Ovary (tissue), 9 donors: ENCODE measurements around the gene FAM217B. TPM values are rescaled to one million over a fixed set of nuclear protein-coding genes. Genes with fewer than 3 reads are reported as not detected.

Experiments used
- DNase-seq, 5 donors: peaks; one replicate each; pipeline ENCODE4 v3.0.0-alpha.2; 2019 to 2020
- H3K27ac ChIP-seq, 2 donors: fragments of 200-600 bp; one replicate each; pipeline versions ENCODE4 v1.5.1 to v1.8.0; 2019 to 2022
- H3K27me3 ChIP-seq: fragments of 200-600 bp; one replicate; pipeline ENCODE4 v1.8.0; 2022
- H3K36me3 ChIP-seq: fragments of 200-600 bp; sonication (generic); one replicate; pipeline ENCODE4 v1.5.1; 2019
- H3K4me1 ChIP-seq: one replicate; pipeline ENCODE4 v1.8.1; 2013; ENCODE audit warnings: mild to moderate bottlenecking, moderate library complexity; ENCODE audit not compliant: insufficient read depth
- H3K4me3 ChIP-seq: fragments of 200-600 bp; sonication (generic); one replicate; pipeline ENCODE4 v1.5.1; 2017
- H3K9me3 ChIP-seq, 2 donors: fragments of 200-600 bp in 1 of 2; sonication (generic) in 1 of 2; one replicate each; pipeline versions ENCODE4 v1.5.1 to v1.8.1; 2013 to 2019; ENCODE audit warnings: mild to moderate bottlenecking in 1 of 2, moderate library complexity in 1 of 2
- EP300 ChIP-seq: sonication (generic); formaldehyde crosslinking; IDR thresholded peaks from one replicate; pipeline ENCODE4 v1.6.1; 2017; ENCODE audit warnings: antibody characterized with exemption
- POLR2A ChIP-seq: fragments of 450-650 bp; IDR thresholded peaks from one replicate; pipeline ENCODE4 v1.6.1; 2017; ENCODE audit warnings: antibody characterized with exemption, mild to moderate bottlenecking, moderate library complexity
- WGBS, 3 donors: extraction: QIAGEN DNeasy Blood & Tissue Kit in 1 of 3; methylation state at CpG; one replicate each; pipeline versions ENCODE4 v1.1.5 to v1.1.7; 2013 to 2017; 5-methylcytosine and 5-hydroxymethylcytosine counted together
- intact Hi-C, 4 donors: fragments of 100-400 bp; cut with DNase I; formaldehyde crosslinking; loops; one replicate each; pipeline versions ENCODE4 v1.11.0 to v1.15.1; 2022 to 2023
- polyA plus RNA-seq, 2 donors: library from polyadenylated mRNA; stranded (reverse); fragments of 200-250 nt in 1 of 2; fragments of 350-450 nt in 1 of 2; fragmentation: Illumina TruSeq in 1 of 2; extraction: RNeasy Lipid Tissue Mini Kit (QIAGEN cat#74804) in 1 of 2; gene quantifications; one replicate each; pipeline ENCODE4 v1.2.3, GENCODE V29; 2013 to 2014
- total RNA-seq, 7 donors: library from RNA; depleted of rRNA in 2 of 7; stranded (reverse); fragments of >200 nt in 2 of 7; fragmentation: NEBNext Ultra II Directional in 3 of 7; extraction: Animal tissue kit (Norgen Biotek cat#: 25700) in 3 of 7; gene quantifications; one replicate each; pipeline versions ENCODE4 v1.1.0 to v1.2.4, GENCODE V29; 2016 to 2023
- TF ChIP-seq, protein P1 (sequence below), 3 donors: fragments of 450-650 bp in 2 of 3; fragments of 200-600 bp in 1 of 3; IDR thresholded peaks; one replicate each; pipeline versions ENCODE4 v1.5.1 to v1.8.0; 2016 to 2022; ENCODE audit warnings: antibody characterized with exemption in 3 of 3, mild to moderate bottlenecking in 1 of 3
- donor health status: DM: no; HTN: no; CAD: no; lungs with moderate emphysema.
- donor health status: DM: no; HTN: no; CAD: no.
- donor health status: Bipolar disorder and iron deficiency.
- donor health status: DM: yes; HTN: yes; CAD: no.
- donor health status: DM: no; HTN: no; CAD: no.
- donor health status: DM: yes; HTN: yes; CAD: no.

The FAM217B gene
- total and polyA plus RNA-seq, 9 donors = 3.7 to 16.7 (median 9.4) TPM

DNA sequence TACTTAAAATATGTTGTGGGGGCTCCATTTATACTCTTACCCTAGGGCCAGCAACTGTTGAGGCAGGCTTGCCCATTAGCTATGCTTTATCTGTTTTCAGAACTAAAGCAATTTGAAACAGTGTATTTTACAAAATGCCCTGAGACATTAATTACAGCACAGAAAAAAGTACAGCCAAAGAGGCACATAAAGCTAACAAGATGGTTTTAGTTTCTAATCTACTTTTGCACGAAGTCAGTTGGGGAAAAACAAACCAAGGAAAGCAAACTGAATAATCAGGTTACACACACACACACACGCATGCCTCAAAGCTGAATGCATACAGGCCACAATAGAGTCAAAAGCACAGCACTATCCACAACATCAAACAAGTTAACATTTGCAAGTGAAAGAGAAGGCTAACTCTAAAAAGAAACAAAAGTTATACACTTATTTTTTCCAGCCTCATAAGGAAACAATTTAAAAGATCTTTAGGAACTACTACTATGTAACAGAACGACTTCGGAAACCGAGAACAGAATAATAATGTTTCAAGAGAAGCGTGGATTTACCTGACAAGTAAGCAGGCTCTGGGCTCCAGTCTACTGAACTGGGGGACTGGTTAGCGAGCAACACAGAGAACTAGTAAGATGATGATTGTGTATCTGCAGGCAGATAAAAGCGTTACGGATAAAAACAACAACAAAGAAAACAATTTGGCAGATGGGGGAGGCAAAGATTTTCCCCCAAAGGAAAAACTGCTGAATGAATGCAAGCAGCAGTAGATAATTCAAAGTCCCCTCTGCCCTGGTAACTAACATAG, 8.5 kb upstream of the FAM217B start:
- WGBS, 3 donors = 85 to 86% (median 86%) methylated on average over 9 of the region's 9 CpGs

DNA sequence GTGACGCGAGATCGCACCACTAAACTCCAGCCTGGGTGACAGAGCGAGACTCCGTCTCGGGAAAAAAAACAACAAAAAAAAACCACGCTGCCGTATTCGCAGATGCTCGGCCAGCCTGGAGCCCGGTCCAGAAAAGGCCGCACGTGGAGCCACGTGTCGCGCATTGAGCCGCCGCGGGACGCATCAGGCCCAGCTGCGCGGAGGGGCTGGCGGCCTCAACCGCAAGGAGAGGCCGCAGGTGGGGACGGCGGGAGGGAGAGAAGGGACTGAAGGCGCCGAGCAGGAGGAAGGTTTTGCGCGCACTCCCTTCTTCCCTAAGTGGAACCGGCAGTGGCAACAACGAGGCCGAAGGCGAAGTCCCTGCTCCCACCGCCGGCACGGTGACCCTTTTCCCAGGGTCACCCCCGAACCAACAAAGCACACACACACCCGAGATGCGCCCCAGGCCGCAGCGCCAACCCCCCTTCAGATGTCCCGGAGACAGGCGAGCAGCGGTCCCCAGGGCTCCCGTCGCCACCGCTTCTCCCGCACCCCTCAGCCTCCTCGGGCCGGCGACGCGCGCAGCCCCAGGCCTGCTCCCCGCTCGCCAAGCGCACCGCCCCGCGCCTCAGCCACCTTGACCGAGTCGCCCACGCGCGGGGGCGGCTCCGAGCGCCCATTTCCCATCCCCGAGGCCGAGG, 7.4 kb upstream of the FAM217B start:
- WGBS, 3 donors = 83 to 90% (median 83%) methylated on average over 72 of the region's 72 CpGs
- no peak for TF ChIP-seq EP300
- TF ChIP-seq, protein P1, sequence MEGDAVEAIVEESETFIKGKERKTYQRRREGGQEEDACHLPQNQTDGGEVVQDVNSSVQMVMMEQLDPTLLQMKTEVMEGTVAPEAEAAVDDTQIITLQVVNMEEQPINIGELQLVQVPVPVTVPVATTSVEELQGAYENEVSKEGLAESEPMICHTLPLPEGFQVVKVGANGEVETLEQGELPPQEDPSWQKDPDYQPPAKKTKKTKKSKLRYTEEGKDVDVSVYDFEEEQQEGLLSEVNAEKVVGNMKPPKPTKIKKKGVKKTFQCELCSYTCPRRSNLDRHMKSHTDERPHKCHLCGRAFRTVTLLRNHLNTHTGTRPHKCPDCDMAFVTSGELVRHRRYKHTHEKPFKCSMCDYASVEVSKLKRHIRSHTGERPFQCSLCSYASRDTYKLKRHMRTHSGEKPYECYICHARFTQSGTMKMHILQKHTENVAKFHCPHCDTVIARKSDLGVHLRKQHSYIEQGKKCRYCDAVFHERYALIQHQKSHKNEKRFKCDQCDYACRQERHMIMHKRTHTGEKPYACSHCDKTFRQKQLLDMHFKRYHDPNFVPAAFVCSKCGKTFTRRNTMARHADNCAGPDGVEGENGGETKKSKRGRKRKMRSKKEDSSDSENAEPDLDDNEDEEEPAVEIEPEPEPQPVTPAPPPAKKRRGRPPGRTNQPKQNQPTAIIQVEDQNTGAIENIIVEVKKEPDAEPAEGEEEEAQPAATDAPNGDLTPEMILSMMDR (IDR thresholded peaks at IDR 0.05) = no peak
- no peak for TF ChIP-seq POLR2A
- Histone ChIP-seq H3K27me3 (no peaks in the 10 kb centered on the region), H3K4me1 (peaks cover 6% of the 10 kb centered on the region), H3K4me3 (no peak overlapping the region), H3K36me3 (no peaks in the 10 kb centered on the region), H3K9me3 (no peaks in the 10 kb centered on the region), H3K27ac (no peak overlapping the region)
- intact Hi-C loops = loop anchor here in 1 of 4 donors (10.0 kb wide), 1 partner anchor 358 kb away; no protein-coding TSS in a partner anchor
- peak in 2 of 5 donors; percentile 17 to 29 for DNase-seq

More for the DNA sequence above, 8.5 kb upstream of the FAM217B start:
- intact Hi-C loops = loop anchor here in 1 of 4 donors (10.0 kb wide), 1 partner anchor 357 kb away; no protein-coding TSS in a partner anchor
- Histone ChIP-seq H3K36me3 (no peaks in the 10 kb centered on the region), H3K9me3 (no peaks in the 10 kb centered on the region), H3K27me3 (no peaks in the 10 kb centered on the region), H3K4me3 (no peak overlapping the region), H3K4me1 (peaks cover 5% of the 10 kb centered on the region), H3K27ac (no peak overlapping the region)
- no peak for DNase-seq
- no peak for TF ChIP-seq EP300

DNA sequence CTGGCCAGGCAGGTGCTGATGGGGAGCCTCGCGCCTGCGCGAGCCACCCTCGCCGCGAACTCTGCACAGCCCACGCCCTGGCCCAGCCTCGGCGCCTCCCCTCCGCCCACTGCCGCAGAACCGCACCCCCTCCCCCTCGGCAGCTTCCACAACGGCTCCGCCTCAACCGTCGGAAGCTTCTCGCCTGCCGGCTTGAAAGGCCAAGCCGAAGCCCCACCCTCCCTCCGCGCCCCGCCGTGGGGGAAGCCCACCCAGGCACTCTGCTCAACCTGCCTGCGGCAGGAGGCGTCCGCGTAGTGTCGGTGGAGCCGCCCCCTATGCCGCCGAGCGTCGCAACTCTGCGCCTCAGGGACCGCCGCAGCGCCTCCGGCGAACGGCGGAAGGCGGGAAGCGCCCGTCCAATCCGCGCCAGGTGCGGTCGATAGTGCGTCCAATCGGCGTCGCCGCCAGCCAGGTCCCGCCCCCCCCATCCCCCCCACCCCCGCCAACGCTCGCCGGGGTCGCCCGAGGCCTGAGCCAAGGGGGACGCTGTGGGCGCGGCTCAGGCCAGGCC, 6.8 kb upstream of the FAM217B start, which contains the start of gene SYCP2:
TSS of gene SYCP2 (minus strand) at position 342 of the 553 bp plus-strand sequence. CDS start 11,224 bp downstream, outside the sequence.
- Histone ChIP-seq H3K9me3 (no peaks in the 10 kb centered on the region), H3K27me3 (no peaks in the 10 kb centered on the region), H3K4me1 (peaks cover 6% of the 10 kb centered on the region), H3K36me3 (no peaks in the 10 kb centered on the region), H3K27ac (peak within 1 kb of the TSS; percentile 53 to 55), H3K4me3 (peak within 1 kb of the TSS; percentile 57)
- DNase-seq = peak in 4 of 5 donors; percentile 39 to 68 (median 52)
- intact Hi-C loops = loop anchor here in 1 of 4 donors (10.0 kb wide), 1 partner anchor 359 kb away; no protein-coding TSS in a partner anchor
- 21 to 38% (median 35%) methylated on average over 32 to 65 of the region's 65 CpGs for WGBS, 3 donors
- TF ChIP-seq, protein P1 (IDR thresholded peaks at IDR 0.05) = no peak
- TF ChIP-seq POLR2A (no peak), EP300 (no peak)

DNA sequence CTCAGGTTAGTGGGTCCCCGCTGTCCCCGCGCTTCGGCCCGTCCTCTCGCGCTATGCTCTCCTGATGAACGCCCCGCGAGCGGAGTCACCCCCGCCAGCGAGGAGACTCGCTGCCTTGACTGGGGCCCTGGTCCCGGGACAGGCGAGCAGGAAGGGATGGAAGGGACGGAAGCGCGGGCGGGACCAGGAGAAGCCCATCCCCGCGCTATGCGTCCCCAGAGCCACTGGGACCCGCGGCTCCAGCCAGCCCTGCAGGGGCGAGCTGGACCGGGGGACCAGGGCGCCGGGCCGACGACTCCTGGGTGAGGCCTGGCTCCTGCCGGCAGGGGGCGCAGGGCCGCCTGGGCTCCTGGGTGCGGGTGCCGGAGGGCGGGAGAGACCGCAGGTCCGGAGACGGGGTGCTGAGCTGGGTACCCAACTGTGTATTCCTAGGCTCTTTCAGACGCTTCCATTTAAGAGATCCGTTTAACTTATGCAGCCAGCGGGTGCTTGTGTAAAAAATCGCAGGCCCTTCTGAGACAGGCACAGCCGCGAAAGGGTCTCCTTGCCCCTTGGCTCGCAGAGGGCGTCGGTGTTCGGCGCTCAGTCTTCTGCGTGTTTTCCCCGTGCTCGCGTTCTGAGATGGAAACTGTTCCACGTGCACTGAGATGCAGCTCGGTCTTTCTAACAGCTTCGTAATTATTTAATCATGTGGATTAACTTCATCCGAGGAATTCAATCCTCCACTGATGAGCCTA, 6.2 kb upstream of the FAM217B start:
- Histone ChIP-seq H3K4me3 (peak overlapping the region; percentile 57), H3K27me3 (no peaks in the 10 kb centered on the region), H3K9me3 (no peaks in the 10 kb centered on the region), H3K36me3 (no peaks in the 10 kb centered on the region), H3K4me1 (peaks cover 13% of the 10 kb centered on the region), H3K27ac (peak overlapping the region; percentile 53 to 55)
- WGBS, 3 donors = 2% methylated on average over 36 to 59 of the region's 59 CpGs
- peak; percentile 64 to 85 (median 78) for DNase-seq
- TF ChIP-seq, protein P1 (IDR thresholded peaks at IDR 0.05) = peak; percentile 74 to 93 (median 90)
- no peak for TF ChIP-seq POLR2A
- intact Hi-C loops = loop anchor here in 1 of 4 donors (10.0 kb wide), 1 partner anchor 359 kb away; no protein-coding TSS in a partner anchor
